HG02870 (cell line): ENCODE results near the gene DST.

Experiments used
- ATAC-seq: cut with Tn5 transposase; IDR thresholded peaks from one replicate; pipeline ENCODE4 v1.9.1; 2021; ENCODE audit warnings: mild to moderate bottlenecking, moderate library complexity; ENCODE audit not compliant: unreplicated experiment

DST gene

GRCh38 chr6:56625356-56625755, 17.3 kb downstream of the DST start:
- ATAC-seq = no peak

- ATAC-seq = no peak
These were observed 18.0 kb downstream of the DST start for GRCh38 chr6:56624728-56625069.

GRCh38 chr6:56624046-56624727, 18.5 kb downstream of the DST start:
- no peak for ATAC-seq

- ATAC-seq = no peak
These were observed 22.3 kb downstream of the DST start for GRCh38 chr6:56620229-56620868.

GRCh38 chr6:56618050-56618449, 24.6 kb downstream of the DST start:
- no peak for ATAC-seq

- ATAC-seq = no peak
These were observed 25.7 kb downstream of the DST start for GRCh38 chr6:56616967-56617366.

- no peak for ATAC-seq
These were observed 29.3 kb downstream of the DST start for GRCh38 chr6:56613247-56613851.

GRCh38 chr6:56608332-56608731, 34.4 kb downstream of the DST start:
- ATAC-seq = no peak

- ATAC-seq = no peak
These were observed 35.5 kb downstream of the DST start for GRCh38 chr6:56607111-56607752.

- no peak for ATAC-seq
These were observed 37.3 kb downstream of the DST start for GRCh38 chr6:56605435-56605834.

GRCh38 chr6:56604186-56604585, 38.5 kb downstream of the DST start:
- ATAC-seq = no peak

GRCh38 chr6:56601390-56601789, 41.3 kb downstream of the DST start:
- no peak for ATAC-seq

- peak; percentile 27 for ATAC-seq
These were observed 47.1 kb downstream of the DST start for GRCh38 chr6:56595490-56596122.

- ATAC-seq = no peak
These were observed 48.0 kb downstream of the DST start for GRCh38 chr6:56594699-56595098.

- peak; percentile 96 for ATAC-seq
These were observed 48.8 kb downstream of the DST start for GRCh38 chr6:56593801-56594318.

- ATAC-seq = no peak
These were observed 60.5 kb downstream of the DST start for GRCh38 chr6:56582236-56582635.

- ATAC-seq = no peak
These were observed 61.3 kb downstream of the DST start for GRCh38 chr6:56581296-56581925.

GRCh38 chr6:56580271-56580670, 62.4 kb downstream of the DST start:
- ATAC-seq = no peak

GRCh38 chr6:56579155-56579851, 63.4 kb downstream of the DST start:
- ATAC-seq = no peak

GRCh38 chr6:56575736-56576135, 67.0 kb downstream of the DST start:
- no peak for ATAC-seq
